ENCODE data around the gene OPALIN.

Gene OPALIN

DNA sequence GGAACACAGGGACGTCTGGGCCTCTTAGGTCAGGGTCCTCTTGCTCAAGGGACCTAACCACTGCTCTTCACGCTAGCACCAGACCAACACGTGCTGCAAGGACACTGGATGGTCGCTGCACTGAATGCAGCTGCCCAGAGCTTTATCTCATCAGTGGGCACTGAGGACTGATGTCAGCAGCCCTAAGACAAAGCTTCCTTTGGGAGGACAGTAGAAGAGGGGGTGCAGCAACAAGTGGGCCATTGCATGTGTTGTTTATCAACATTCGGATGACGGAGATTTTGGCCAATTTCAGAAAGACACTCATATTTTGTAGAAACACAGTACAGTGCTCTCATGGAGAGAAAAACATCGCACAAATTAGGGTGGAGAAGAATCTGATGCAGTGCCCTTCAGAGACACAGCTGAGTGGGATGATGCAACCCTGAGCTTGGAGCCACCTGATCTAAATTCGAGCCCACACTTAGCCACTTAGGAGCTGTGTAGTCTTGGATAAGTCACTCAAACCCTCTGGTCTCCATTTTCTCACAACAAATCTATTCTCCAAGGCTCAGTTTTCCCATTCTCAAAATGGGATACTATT lies 1.7 kb downstream of the OPALIN start:
- no peaks in the 10 kb centered on the region; the same call in none of the 2 replicates for H3K27me3 ChIP-seq (replicated peaks; ENCODE audit: control insufficient read depth, insufficient read depth, low read length)
- H3K4me3 ChIP-seq (replicated peaks; ENCODE audit: low read depth, low read length): no peak overlapping the region
- DNase-seq (ENCODE audit: extremely low read depth, insufficient read length): no peak
- no peaks in the 10 kb centered on the region for H3K36me3 ChIP-seq (ENCODE audit: control insufficient read depth, insufficient read depth, low read length)
- TF ChIP-seq, protein P1, sequence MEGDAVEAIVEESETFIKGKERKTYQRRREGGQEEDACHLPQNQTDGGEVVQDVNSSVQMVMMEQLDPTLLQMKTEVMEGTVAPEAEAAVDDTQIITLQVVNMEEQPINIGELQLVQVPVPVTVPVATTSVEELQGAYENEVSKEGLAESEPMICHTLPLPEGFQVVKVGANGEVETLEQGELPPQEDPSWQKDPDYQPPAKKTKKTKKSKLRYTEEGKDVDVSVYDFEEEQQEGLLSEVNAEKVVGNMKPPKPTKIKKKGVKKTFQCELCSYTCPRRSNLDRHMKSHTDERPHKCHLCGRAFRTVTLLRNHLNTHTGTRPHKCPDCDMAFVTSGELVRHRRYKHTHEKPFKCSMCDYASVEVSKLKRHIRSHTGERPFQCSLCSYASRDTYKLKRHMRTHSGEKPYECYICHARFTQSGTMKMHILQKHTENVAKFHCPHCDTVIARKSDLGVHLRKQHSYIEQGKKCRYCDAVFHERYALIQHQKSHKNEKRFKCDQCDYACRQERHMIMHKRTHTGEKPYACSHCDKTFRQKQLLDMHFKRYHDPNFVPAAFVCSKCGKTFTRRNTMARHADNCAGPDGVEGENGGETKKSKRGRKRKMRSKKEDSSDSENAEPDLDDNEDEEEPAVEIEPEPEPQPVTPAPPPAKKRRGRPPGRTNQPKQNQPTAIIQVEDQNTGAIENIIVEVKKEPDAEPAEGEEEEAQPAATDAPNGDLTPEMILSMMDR (IDR thresholded peaks at IDR 0.05; ENCODE audit: insufficient read depth, low read length, poor library complexity, severe bottlenecking): no peak

DNA sequence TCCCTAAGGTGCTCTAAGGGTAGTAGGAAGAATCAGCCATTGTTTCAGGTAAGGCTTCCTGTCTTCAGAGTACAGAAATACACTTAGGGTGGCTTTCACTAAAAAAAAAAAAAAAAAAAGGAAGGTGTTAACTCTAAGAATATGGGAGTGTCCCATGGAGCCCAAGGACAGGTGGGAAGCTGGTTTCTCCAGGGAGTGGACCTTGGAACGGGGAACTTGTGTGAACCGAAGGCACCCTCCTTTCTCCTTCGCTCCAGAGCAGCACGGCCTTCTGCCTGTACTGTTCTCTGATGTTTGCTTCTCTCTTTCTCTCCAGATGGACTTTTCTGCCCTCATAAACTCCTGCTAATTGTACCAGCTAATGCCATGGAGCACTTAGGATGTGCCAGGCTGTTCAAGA lies 6.2 kb downstream of the OPALIN start:
- TF ChIP-seq, protein P1 (IDR thresholded peaks at IDR 0.05; ENCODE audit: insufficient read depth, low read length, poor library complexity, severe bottlenecking): no peak
- Histone ChIP-seq H3K36me3 (ENCODE audit: control insufficient read depth, insufficient read depth, low read length) (no peaks in the 10 kb centered on the region), H3K27me3 (replicated peaks; ENCODE audit: control insufficient read depth, insufficient read depth, low read length) (no peaks in the 10 kb centered on the region; the same call in 1 of the 2 replicates), H3K4me3 (replicated peaks; ENCODE audit: low read depth, low read length) (no peak overlapping the region)
- no peak for DNase-seq (ENCODE audit: extremely low read depth, insufficient read length)

DNA sequence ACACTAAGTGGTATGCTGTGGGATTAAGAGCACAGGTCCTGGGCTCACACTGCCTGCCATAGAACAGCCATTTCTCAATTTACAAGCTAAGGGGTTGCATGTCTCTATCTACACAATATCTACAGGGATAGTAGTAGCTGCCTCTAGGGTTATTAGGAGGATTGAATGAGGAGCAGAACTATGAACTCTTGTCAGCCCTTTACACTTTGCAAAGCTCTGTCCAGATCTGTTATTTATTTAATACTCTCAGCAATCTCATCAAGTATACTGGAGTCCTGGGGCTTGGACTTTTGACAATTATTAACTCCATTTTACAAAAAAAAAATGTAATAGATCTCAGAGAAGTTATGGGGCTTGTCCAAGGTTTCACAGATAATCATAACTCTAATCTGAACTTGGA lies 6.8 kb downstream of the OPALIN start:
- no peak for DNase-seq (ENCODE audit: extremely low read depth, insufficient read length)
- no peaks in the 10 kb centered on the region; the same call in 1 of the 2 replicates for H3K27me3 ChIP-seq (replicated peaks; ENCODE audit: control insufficient read depth, insufficient read depth, low read length)
- H3K4me3 ChIP-seq (replicated peaks; ENCODE audit: low read depth, low read length): no peak overlapping the region
- no peaks in the 10 kb centered on the region for H3K36me3 ChIP-seq (ENCODE audit: control insufficient read depth, insufficient read depth, low read length)
- TF ChIP-seq, protein P1 (IDR thresholded peaks at IDR 0.05; ENCODE audit: insufficient read depth, low read length, poor library complexity, severe bottlenecking): no peak

DNA sequence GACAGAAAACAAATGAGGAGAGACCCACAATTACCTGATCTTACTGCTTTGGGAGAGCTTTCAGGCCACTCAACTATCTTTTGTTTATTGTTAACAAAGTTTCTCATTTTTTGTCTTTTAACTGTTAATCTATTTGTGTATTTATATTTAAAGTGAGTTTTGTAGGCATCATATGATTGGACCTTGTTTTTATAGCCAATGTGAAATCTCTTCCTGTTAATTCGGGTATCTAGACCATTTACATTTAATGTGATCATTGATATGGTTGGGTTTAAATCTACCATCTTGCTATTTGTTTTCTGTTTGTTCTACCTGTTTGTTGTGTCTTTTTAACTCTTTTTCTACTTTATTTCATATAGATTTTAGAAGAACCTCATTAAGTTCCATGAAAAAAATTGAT lies 12.5 kb downstream of the OPALIN start:
- TF ChIP-seq, protein P1 (IDR thresholded peaks at IDR 0.05; ENCODE audit: insufficient read depth, low read length, poor library complexity, severe bottlenecking): no peak
- no peaks in the 10 kb centered on the region for H3K36me3 ChIP-seq (ENCODE audit: control insufficient read depth, insufficient read depth, low read length)
- DNase-seq (ENCODE audit: extremely low read depth, insufficient read length): no peak
- no peak overlapping the region for H3K4me3 ChIP-seq (replicated peaks; ENCODE audit: low read depth, low read length)
- no peaks in the 10 kb centered on the region for H3K27me3 ChIP-seq (replicated peaks; ENCODE audit: control insufficient read depth, insufficient read depth, low read length)

DNA sequence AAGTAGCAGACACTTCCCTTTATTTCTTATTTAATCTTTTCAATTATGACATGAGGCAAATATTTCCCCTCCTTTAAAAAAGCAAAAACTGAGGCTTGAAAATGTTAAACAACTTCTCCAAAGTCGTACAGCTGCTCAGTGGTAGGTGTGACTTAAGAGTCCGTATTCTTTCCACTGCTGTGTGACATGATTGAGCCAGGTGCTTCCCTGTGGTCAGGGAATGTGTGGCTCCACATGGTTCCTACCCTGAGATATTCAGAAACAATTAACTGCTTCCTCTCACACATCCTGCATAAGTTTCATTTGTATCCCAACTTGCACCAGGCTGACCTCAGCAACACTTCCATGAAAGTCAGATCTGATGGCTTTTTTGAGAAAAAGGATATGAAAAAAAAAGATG lies 13.6 kb downstream of the OPALIN start:
- H3K36me3 ChIP-seq (ENCODE audit: control insufficient read depth, insufficient read depth, low read length): no peaks in the 10 kb centered on the region
- no peak for DNase-seq (ENCODE audit: extremely low read depth, insufficient read length)
- TF ChIP-seq, protein P1 (IDR thresholded peaks at IDR 0.05; ENCODE audit: insufficient read depth, low read length, poor library complexity, severe bottlenecking): no peak

DNA sequence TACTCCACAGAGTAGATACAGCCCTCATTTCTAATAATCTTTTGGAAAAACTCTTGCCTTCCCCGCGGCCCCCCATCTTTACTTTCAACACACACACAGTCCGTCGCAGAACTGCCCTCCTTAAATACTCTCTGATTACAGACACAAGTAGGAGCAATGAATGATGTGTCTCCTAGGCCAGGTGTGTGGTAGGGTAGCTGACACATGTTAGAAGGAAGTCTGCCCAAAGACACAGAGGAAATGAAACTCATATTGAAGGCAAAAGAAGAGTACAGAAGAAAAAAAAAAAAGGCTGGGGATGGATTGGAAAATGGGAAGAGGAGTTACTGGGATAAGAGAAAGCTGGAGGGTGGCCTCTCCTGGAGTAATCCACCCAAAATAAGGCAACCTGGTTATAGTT lies 14.6 kb downstream of the OPALIN start:
- Histone ChIP-seq H3K27me3 (replicated peaks; ENCODE audit: control insufficient read depth, insufficient read depth, low read length) (no peaks in the 10 kb centered on the region), H3K36me3 (ENCODE audit: control insufficient read depth, insufficient read depth, low read length) (no peaks in the 10 kb centered on the region), H3K4me3 (replicated peaks; ENCODE audit: low read depth, low read length) (no peak overlapping the region)
- DNase-seq (ENCODE audit: extremely low read depth, insufficient read length): no peak
- TF ChIP-seq, protein P1 (IDR thresholded peaks at IDR 0.05; ENCODE audit: insufficient read depth, low read length, poor library complexity, severe bottlenecking): no peak

More for the DNA sequence above, 13.6 kb downstream of the OPALIN start:
- Histone ChIP-seq H3K27me3 (replicated peaks; ENCODE audit: control insufficient read depth, insufficient read depth, low read length) (no peaks in the 10 kb centered on the region), H3K4me3 (replicated peaks; ENCODE audit: low read depth, low read length) (no peak overlapping the region)

Data from GM06990 (cell line).